GM19395 (cell line): Measurements from ENCODE around the gene PRRC2B.
"Not testable (repeated sequence)": the region's sequence is repeated elsewhere in the genome, so short reads cannot be mapped to it uniquely, and the experiment has no call there.

ENCODE experiments used
- ATAC-seq: cut with Tn5 transposase; IDR thresholded peaks from one replicate; pipeline ENCODE4 v1.9.1; 2021; ENCODE audit warnings: mild to moderate bottlenecking, moderate library complexity; ENCODE audit not compliant: unreplicated experiment

PRRC2B gene

GRCh38 chr9:131433302-131433854 lies 39.5 kb downstream of the PRRC2B start:
- no peak for ATAC-seq

- no peak for ATAC-seq
Measured at GRCh38 chr9:131434673-131435072, 40.8 kb downstream of the PRRC2B start.

GRCh38 chr9:131436376-131436775 lies 42.5 kb downstream of the PRRC2B start:
- ATAC-seq, result no peak

- no peak for ATAC-seq
Measured at GRCh38 chr9:131436865-131437271, 43.0 kb downstream of the PRRC2B start.

GRCh38 chr9:131438190-131438589 lies 44.3 kb downstream of the PRRC2B start:
- ATAC-seq, result no peak

- ATAC-seq, result no peak
Measured at GRCh38 chr9:131439224-131439623, 45.3 kb downstream of the PRRC2B start.

- ATAC-seq, result no peak
Measured at GRCh38 chr9:131441441-131441840, 47.6 kb downstream of the PRRC2B start.

- ATAC-seq, result no peak
Measured at GRCh38 chr9:131442351-131442750, 48.5 kb downstream of the PRRC2B start.

GRCh38 chr9:131443648-131444047 lies 49.8 kb downstream of the PRRC2B start:
- ATAC-seq, result no peak

GRCh38 chr9:131446276-131446675 lies 52.4 kb downstream of the PRRC2B start:
- no peak for ATAC-seq

- no peak for ATAC-seq
Measured at GRCh38 chr9:131447148-131447547, 53.3 kb downstream of the PRRC2B start.

- no peak for ATAC-seq
Measured at GRCh38 chr9:131447600-131447999, 53.7 kb downstream of the PRRC2B start.

GRCh38 chr9:131448818-131449217 lies 54.9 kb downstream of the PRRC2B start:
- no peak for ATAC-seq

GRCh38 chr9:131449276-131449675 lies 55.4 kb downstream of the PRRC2B start:
- no peak for ATAC-seq

GRCh38 chr9:131454028-131454427 lies 60.1 kb downstream of the PRRC2B start:
- ATAC-seq, result no peak

- ATAC-seq, result not testable (repeated sequence)
Measured at GRCh38 chr9:131455655-131456054, 61.8 kb downstream of the PRRC2B start.

GRCh38 chr9:131457746-131458145 lies 63.9 kb downstream of the PRRC2B start:
- ATAC-seq, result no peak

GRCh38 chr9:131459056-131459455 lies 65.2 kb downstream of the PRRC2B start:
- no peak for ATAC-seq

GRCh38 chr9:131461166-131461565 lies 67.3 kb downstream of the PRRC2B start:
- no peak for ATAC-seq

GRCh38 chr9:131464354-131465000 lies 70.6 kb downstream of the PRRC2B start:
- no peak for ATAC-seq

- ATAC-seq, result no peak
Measured at GRCh38 chr9:131465401-131465800, 71.5 kb downstream of the PRRC2B start.

- no peak for ATAC-seq
Measured at GRCh38 chr9:131467214-131467935, 73.5 kb downstream of the PRRC2B start.
